Endothelial cell of umbilical vein (primary cell): ENCODE results near the gene SUGCT. TPM values are rescaled to one million over a fixed set of nuclear protein-coding genes. Genes with fewer than 3 reads are reported as not detected.

Experiments
- BruUV-seq: library from RNA; stranded (reverse); fragments of 400-500 nt; replicated peaks from 2 replicates; lab custom pipeline; 2021; lab: Mats Ljungman, UMichigan
- CTCF ChIA-PET: fragments of 300-600, 350-600 bp; sonication (Branson Sonifier 250); formaldehyde crosslinking; loops from one replicate; lab custom pipeline; 2021; ENCODE audit warnings: antibody characterized with exemption, inconsistent platforms; lab: Charles Lee
- POLR2A ChIA-PET: fragments of 300-600, 350-600 bp; sonication (Branson Sonifier 250); formaldehyde crosslinking; loops from one replicate; lab custom pipeline; 2021; ENCODE audit warnings: antibody characterized with exemption, inconsistent platforms; lab: Charles Lee
- DNase-seq: peaks from one replicate; pipeline ENCODE4 v3.0.0-alpha.2; 2011; ENCODE audit warnings: low read depth, low spot score
- FAIRE-seq: peaks from 2 replicates; lab custom pipeline; 2011; peaks lifted over from hg19 to GRCh38; lab: Jason Lieb, UNC
- H2AFZ ChIP-seq: 2 replicates; pipeline ENCODE4 v1.6.0; 2012; ENCODE audit warnings: low read depth, low read length, control low read depth, inconsistent platforms
- H3K27ac ChIP-seq: 2 replicates; pipeline ENCODE4 v1.5.1; 2011; ENCODE audit warnings: low read depth, mild to moderate bottlenecking, control low read depth, low read length, moderate library complexity; ENCODE audit not compliant: insufficient read depth
- H3K27me3 ChIP-seq, 2 experiments: 2 replicates each; pipeline versions ENCODE4 v1.6.0 to v1.6.1; 2011; ENCODE audit warnings: low read length in 2 of 2, mixed read lengths in 1 of 2; ENCODE audit not compliant: control insufficient read depth in 2 of 2, insufficient read depth in 2 of 2
- H3K36me3 ChIP-seq, 2 experiments: 2 replicates in 1 of 2; 3 replicates in 1 of 2; pipeline ENCODE4 v1.5.1; 2011; ENCODE audit warnings: low read length in 2 of 2, mild to moderate bottlenecking in 1 of 2, moderate library complexity in 1 of 2; ENCODE audit not compliant: control insufficient read depth in 2 of 2, insufficient read depth in 2 of 2; ENCODE audit errors: extremely low read depth in 1 of 2
- H3K4me1 ChIP-seq: 3 replicates; pipeline ENCODE4 v1.5.1; 2011; ENCODE audit warnings: mild to moderate bottlenecking, low read length; ENCODE audit not compliant: control insufficient read depth, insufficient read depth; ENCODE audit errors: extremely low read depth
- H3K4me2 ChIP-seq: 2 replicates; pipeline ENCODE4 v1.6.1; 2011; ENCODE audit warnings: low read length, control low read depth, mixed read lengths; ENCODE audit not compliant: insufficient read depth
- H3K4me3 ChIP-seq, 3 experiments: fragments of 200-600 bp in 1 of 3; sonication (generic), shearing (Covaris generic) in 1 of 3; replicated peaks in 1 of 3; 2 replicates each; pipeline ENCODE4 v1.5.1; 2011 to 2016; ENCODE audit warnings: control low read depth in 3 of 3, low read length in 3 of 3, mild to moderate bottlenecking in 2 of 3, inconsistent platforms in 1 of 3, low read depth in 1 of 3, moderate library complexity in 1 of 3; ENCODE audit not compliant: insufficient read depth in 1 of 3
- H3K79me2 ChIP-seq: 2 replicates; pipeline ENCODE4 v1.6.0; 2012; ENCODE audit warnings: low read length, inconsistent platforms; ENCODE audit not compliant: control insufficient read depth, insufficient read depth
- H3K9ac ChIP-seq: replicated peaks from 2 replicates; pipeline ENCODE3; 2011; ENCODE audit warnings: low read length, control low read depth; ENCODE audit not compliant: insufficient read depth; ENCODE audit errors: extremely low read depth
- H3K9me1 ChIP-seq: replicated peaks from 3 replicates; pipeline ENCODE4 v1.6.0; 2011; ENCODE audit warnings: mild to moderate bottlenecking, low read length; ENCODE audit not compliant: control insufficient read depth, insufficient read depth; ENCODE audit errors: extremely low read depth
- H3K9me3 ChIP-seq: replicated peaks from 2 replicates; pipeline ENCODE4 v1.5.1; 2012; ENCODE audit warnings: low read length, inconsistent platforms; ENCODE audit not compliant: control insufficient read depth, insufficient read depth
- H4K20me1 ChIP-seq: replicated peaks from 2 replicates; pipeline ENCODE3; 2011; ENCODE audit warnings: mild to moderate bottlenecking, low read length; ENCODE audit not compliant: control insufficient read depth, insufficient read depth; ENCODE audit errors: extremely low read depth
- CTCF ChIP-seq, 2 donors: IDR thresholded peaks; 1 replicate in 1 of 2; 2 replicates in 1 of 2; pipeline ENCODE4 v1.5.1; 2011; ENCODE audit warnings: low read length in 2 of 2, mild to moderate bottlenecking in 2 of 2, moderate library complexity in 2 of 2, control low read depth in 1 of 2, inconsistent platforms in 1 of 2, low read depth in 1 of 2; ENCODE audit not compliant: insufficient read depth in 1 of 2; ENCODE audit errors: extremely low read depth in 1 of 2
- EZH2 ChIP-seq: IDR thresholded peaks from 2 replicates; pipeline ENCODE4 v1.6.1; 2012; ENCODE audit warnings: borderline replicate concordance, low read depth, mild to moderate bottlenecking, moderate library complexity, low read length, inconsistent platforms; ENCODE audit not compliant: severe bottlenecking
- FOS ChIP-seq: IDR thresholded peaks from 2 replicates; pipeline ENCODE4 v1.6.1; 2011; ENCODE audit warnings: mild to moderate bottlenecking, low read length, moderate library complexity, borderline replicate concordance; ENCODE audit not compliant: insufficient read depth
- GATA2 ChIP-seq: IDR thresholded peaks from 2 replicates; pipeline ENCODE4 v1.7.0; 2011; ENCODE audit warnings: low read depth, mild to moderate bottlenecking, moderate library complexity, mixed read lengths, low read length; ENCODE audit not compliant: insufficient read length, insufficient read depth
- JUN ChIP-seq: IDR thresholded peaks from 2 replicates; pipeline ENCODE4 v1.6.1; 2011; ENCODE audit warnings: borderline replicate concordance, low read depth; ENCODE audit not compliant: insufficient read length, insufficient read depth
- MAX ChIP-seq: IDR thresholded peaks from 2 replicates; pipeline ENCODE4 v1.6.1; 2011; ENCODE audit not compliant: insufficient read depth, insufficient read length
- MYC ChIP-seq: IDR thresholded peaks from one replicate; pipeline ENCODE4 v1.6.1; 2011; ENCODE audit warnings: mild to moderate bottlenecking, low read depth, low read length
- POLR2A ChIP-seq: IDR thresholded peaks from 2 replicates; pipeline ENCODE4 v1.6.1; 2012; ENCODE audit warnings: low read depth, mild to moderate bottlenecking, control low read depth, low read length
- POLR2AphosphoS5 ChIP-seq: IDR thresholded peaks from 2 replicates; pipeline ENCODE4 v1.6.1; 2012; ENCODE audit warnings: low read depth, mild to moderate bottlenecking, control low read depth, low read length, moderate library complexity; ENCODE audit not compliant: insufficient read depth
- dilution Hi-C: fragments of 300-500 bp; cut with MboI; formaldehyde crosslinking; loops from one replicate; pipeline ENCODE4 v1.15.0; 2019; ENCODE audit warnings: low sequenced_read_pairs; ENCODE audit not compliant: extremely low pct_ligation_motif_present
- intact Hi-C: fragments of 100-400 bp; cut with micrococcal nuclease; formaldehyde crosslinking; loops from one replicate; pipeline ENCODE4 v1.10.0; 2022
- polyA plus RNA-seq, 4 experiments: library from polyadenylated mRNA; depleted of rRNA in 3 of 4; stranded (reverse) in 3 of 4; unstranded in 1 of 4; fragments of >200 nt; gene quantifications; 2 replicates each; pipeline versions ENCODE4 v1.2.1 to v1.2.3, GENCODE V29; 2011 to 2012; ENCODE audit warnings: missing spikeins in 1 of 4
- total RNA-seq: library from RNA; stranded (reverse); gene quantifications from 2 replicates; pipeline ENCODE4 v1.2.3, GENCODE V29; 2021

The SUGCT gene
- total and polyA plus RNA-seq, 2 donors (not counting 3 experiments of a cell fraction or from before 2014, with no cell fraction given): 1.2 to 1.4 TPM

- FAIRE-seq: no peak
- dilution Hi-C loops: no loop called here
- no TSS peak for BruUV-seq
Measured at GRCh38 chr7:40643664-40644063, 508.9 kb downstream of the SUGCT start.

More at GRCh38 chr7:40643664-40644063, 508.9 kb downstream of the SUGCT start:
- H3K9me3 ChIP-seq: no peaks in the 10 kb centered on the region
- no peaks in the 10 kb centered on the region for H3K36me3 ChIP-seq
- CTCF ChIA-PET: no interaction called here
- H4K20me1 ChIP-seq: no peaks in the 10 kb centered on the region
- H3K4me3 ChIP-seq: no peak overlapping the region
- no peak for DNase-seq
- H2AFZ ChIP-seq: no peak overlapping the region
- no peaks in the 10 kb centered on the region for H3K4me1 ChIP-seq
- intact Hi-C loops: no loop called here
- no peaks in the 10 kb centered on the region for H3K9me1 ChIP-seq
- no peak overlapping the region for H3K9ac ChIP-seq
- H3K79me2 ChIP-seq: no peaks in the 10 kb centered on the region
- H3K4me2 ChIP-seq: no peak overlapping the region
- H3K27ac ChIP-seq: no peak overlapping the region
- POLR2A ChIA-PET: no interaction called here
- no peaks in the 10 kb centered on the region for H3K27me3 ChIP-seq
- TF ChIP-seq FOS: no peak
- no peak for TF ChIP-seq MYC
- no peak for TF ChIP-seq POLR2A
- no peak for TF ChIP-seq MAX
- TF ChIP-seq JUN: no peak
- no peak for TF ChIP-seq EZH2
- TF ChIP-seq GATA2: no peak
- no peak for TF ChIP-seq POLR2AphosphoS5
- TF ChIP-seq CTCF (IDR thresholded peaks at IDR 0.05; ENCODE audit: extremely low read depth in 1 of 2, insufficient read depth in 1 of 2, low read depth in 1 of 2, low read length in 2 of 2): no peak
